GM19023 (cell line): ENCODE results near the gene LIPI.
A peak's percentile ranks its signal among the peaks of the same experiment; 100 is the strongest.
"Not testable (repeated sequence)": the region's sequence is repeated elsewhere in the genome, so short reads cannot be mapped to it uniquely, and the experiment has no call there.

Experiments used
- ATAC-seq: cut with Tn5 transposase; IDR thresholded peaks from one replicate; pipeline ENCODE4 v1.9.1; 2021; ENCODE audit warnings: mild to moderate bottlenecking, moderate library complexity; ENCODE audit not compliant: unreplicated experiment

The LIPI gene

DNA sequence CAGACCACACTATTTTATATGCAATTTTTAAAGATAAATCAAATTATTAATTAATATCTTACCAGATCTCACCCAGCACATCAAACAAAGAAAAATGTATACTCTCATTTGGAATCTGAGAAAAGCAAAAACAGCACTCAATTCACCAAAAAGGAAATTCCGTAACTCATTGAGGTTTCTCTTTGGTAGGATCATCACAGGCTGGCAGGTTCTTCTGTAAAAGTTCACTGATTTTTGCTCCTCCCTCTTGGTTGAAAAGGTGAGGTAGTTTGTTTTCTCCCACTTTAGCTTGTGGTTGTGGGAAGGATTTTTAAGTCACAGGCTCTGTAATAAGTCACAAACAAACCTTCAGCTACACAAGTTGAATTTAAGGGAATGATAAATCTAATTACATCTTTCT is at the start of gene LIPI:
TSS of gene LIPI (minus strand) at position 218 of the 400 bp plus-strand sequence. CDS start at position 108, 110 bp downstream.
- no peak for ATAC-seq

DNA sequence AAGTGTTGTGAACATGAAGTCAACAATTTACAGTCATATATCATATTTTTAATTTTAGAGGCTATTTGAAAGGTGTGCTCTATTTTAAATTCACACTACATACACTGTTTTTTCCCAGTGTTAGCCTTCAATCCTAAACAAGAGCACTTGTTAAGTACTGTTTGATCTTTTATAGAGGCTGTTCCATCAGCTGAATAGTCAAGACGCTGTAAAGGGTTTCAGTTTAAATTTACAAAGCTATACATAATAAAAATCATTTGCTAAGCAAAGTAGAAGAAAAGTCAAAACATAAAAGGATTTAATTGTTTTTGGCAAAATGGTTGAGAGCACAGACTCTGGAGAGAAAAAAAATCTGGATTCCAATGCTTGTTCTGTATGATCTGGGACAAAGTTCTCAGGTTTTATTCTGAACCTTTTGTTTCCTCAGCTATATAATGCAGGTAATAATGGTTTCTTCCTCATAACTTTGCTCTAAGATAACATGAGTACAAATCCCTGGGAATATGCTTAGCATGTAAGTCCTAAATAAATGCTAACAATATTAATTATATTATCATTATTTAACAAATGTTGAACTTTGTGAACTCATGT is 49.5 kb upstream of the LIPI start:
- ATAC-seq = no peak

DNA sequence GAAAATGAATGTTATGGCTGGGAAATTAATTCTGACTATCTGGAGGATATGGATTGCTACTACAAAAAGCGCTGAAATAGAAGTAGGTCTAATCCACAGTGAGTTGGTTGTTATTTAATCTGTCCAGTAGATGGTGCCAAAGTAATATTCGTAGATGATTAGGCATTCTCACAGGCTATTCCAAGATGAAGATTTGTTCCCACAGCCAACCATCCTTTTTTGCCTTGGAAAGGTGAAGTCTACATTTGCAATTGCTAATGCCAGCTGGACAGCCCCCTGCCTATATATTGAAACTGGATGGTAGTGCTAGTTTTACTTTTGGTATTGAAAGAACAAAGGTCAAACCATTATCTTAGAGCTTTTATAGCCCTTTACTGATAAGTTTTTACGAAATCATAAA is 49.0 kb upstream of the LIPI start:
- no peak for ATAC-seq

DNA sequence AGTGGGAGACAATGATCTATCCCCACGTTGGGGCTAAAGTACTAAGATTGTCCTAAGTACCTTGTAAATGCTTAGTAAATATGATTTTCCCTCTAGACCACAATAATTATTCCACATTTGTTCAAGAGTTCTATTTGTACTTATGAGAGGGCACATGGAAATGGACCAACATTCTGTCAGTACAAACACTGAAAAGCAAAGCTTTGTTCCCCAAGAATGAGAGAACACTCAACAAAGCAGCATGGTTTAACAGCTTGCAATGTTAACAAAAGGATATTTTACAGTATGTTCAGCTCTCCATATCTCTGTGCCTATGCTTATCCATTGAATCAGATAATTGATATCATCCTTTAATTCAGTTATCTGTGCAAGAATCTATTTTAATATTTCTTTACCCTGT is 40.6 kb upstream of the LIPI start:
- ATAC-seq = no peak

DNA sequence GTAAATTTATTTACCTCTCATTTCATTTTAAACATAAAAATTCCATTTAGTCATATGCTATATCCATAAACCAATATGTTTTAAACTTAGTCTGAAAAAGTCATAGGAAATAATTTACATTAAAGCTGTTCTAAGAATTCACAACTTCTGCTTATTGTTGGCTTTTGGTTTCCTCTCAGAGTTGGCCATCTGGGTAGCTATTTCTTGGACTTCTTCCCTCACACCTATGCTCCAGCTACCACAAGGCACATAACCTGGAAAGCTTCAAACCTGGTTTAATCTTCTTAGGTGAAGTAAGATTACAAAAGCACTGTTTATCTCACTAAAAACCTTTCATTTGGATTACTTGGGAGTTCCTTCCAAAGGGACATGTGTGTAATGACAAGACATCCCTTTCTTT is 35.0 kb upstream of the LIPI start:
- no peak for ATAC-seq

DNA sequence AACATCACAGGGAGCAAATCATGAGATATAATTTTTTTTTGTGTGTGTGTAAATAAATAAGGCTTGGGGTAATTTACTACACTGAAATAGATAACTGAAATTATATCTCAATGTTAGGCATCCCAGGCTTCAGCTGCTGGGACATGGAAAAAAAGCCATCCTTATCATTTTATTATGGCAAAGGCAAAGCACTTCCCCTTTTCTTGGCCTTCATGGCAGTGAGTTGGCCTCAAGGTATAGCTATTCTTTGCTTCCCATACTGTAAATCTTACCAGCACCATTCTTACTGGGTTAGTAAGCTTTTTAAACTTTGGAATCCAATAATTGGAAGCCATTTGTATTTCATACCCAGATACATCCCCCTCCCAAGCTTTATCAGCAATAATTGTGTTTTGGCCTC is 34.2 kb upstream of the LIPI start:
- ATAC-seq = no peak

DNA sequence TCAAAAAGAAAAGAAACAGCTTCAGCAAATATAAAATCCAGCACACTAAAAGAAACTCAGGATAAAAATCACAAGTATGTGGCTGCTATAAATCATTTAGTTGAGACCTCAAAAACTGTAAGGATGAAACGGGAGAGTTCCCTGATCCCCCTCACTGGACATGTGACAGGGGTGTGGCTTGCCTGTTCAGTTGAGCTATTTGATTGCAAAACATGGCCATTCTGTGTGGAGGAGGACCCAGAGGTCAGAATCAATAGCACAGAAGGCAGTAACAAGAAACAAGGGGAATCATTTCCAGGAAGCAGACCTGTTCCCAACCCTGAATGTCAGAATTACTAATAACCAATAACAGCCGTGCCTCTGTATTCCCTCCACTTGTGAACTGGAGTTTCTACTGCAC is 33.1 kb upstream of the LIPI start:
- no peak for ATAC-seq

DNA sequence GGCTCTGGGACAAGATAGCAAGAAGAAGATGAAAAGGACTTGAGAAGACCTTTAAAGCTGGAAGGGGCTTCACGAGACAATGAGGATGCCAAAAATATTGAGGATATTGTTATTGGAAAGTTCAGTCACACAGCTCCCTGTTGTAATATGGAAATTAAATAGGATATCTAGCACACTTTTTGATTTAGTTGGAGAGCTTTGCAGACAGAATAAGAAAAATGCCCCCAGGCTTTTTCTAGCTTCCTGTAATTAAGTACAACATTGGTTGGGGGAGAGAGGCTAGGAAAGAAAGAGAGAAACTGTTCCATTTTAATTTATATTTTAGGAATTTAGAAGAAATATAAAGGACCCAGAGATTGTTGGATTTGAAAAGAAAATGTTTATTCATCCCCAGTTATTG is 32.7 kb upstream of the LIPI start:
- no peak for ATAC-seq

DNA sequence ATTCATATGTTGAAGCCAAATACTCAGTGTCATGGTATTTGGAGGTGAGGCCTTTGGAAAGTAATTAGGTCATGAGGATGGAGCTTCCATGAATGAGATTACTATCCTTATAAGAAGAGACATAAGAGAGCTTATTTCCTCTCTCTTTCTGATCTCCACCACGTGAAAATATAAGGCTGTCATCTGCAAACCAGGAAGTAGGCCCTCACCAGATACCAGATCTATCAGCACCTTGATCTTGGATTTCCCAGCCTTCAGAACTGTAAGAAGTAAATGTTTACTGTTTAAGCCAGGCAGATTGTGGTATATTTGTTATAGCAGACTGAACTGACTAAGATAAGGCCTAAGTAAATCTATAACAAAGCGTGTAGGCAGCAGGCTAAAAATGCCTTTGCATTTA is 30.5 kb upstream of the LIPI start:
- no peak for ATAC-seq

DNA sequence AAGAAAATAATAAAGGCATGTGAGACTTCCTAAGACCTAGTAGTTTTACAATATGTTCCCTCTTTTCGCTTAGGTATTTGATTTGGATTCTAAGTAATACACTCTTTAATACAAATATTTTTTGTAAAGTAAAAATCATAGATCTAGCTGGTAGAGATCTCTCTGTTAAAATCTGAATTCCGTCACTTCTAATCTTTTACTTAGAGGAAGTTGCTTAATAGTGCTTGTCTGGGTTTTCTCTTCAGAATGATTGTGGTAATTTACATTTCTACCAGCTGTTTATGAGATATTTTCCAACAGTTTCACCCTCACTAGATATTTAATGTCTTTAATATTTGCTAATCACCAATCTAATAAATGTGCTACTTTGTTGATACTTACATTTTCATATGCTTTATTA is 28.5 kb upstream of the LIPI start:
- no peak for ATAC-seq

DNA sequence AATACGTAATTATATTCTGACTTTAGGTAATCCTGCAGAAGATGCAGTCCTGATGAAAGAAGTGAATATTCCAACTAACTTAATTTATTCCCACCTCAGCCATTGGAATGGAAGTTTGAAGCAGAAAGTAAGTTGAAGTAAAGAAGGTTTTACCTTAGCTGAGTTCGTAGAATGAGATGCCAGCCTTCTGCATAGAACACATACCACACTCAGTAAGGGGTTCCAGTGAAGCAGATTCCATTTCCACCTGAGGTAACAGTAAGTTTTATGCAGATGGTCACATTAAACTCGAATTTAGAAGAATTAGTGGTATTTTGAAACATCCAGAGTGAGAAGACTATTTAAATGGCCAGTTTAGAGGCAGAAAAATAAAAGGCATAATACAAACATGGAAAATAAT is 25.4 kb upstream of the LIPI start:
- no peak for ATAC-seq

DNA sequence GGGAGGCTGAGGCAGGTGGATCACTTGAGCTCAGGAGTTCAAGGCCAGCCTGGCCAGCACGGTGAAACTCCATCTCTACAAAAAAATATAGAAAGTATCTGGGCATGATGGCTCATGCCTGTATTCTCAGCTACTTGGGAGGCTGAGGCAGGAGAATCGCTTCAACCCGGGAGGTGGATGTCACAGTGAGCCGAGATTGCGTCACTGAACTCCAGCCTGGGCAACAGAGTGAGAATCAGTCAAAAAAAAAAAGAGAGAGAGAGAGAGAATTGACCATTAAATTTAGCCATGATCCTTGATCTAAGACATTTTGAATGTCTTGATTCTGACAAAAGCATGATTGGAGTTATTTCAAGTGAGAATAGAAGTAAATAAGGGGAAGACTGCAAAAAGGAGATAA is 24.3 kb upstream of the LIPI start:
- no peak for ATAC-seq

DNA sequence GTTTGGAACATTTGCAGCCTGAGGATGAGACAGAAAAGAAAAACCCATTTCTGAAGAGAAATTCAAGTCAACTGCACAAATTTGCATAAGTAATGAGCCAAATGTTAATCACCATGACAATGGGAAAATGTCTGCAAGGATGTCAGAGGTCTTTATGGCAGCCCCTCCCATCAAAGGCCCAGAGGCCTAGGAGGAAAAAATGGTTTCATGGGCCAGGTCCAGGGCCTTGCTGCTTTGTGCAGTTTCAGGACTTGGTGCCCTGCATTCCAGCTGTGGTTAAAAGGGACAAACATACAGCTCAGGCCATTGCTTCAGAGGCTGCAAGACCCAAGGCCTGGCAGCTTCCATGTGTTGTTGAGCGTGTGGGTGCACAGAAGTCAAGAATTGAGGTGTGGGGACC is 18.6 kb upstream of the LIPI start:
- ATAC-seq = no peak

DNA sequence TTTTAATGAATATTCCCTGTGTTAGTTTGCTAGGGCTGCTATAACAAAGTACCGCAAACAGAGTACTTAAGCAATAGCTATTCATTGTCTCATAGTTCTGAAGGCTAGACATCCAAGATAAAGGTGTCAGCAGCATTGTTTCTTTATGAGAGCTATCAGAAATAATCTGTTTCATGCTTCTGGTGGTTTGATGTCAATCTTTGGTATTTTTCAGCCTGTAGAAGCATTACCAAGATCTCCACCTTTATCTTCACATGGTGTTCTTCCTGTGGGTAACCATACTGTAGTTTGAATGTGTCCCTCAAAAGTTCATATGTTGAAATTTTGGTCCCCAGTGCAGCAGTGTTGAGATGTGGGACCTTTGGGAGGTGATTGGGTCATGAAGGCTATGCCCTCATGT is 12.6 kb upstream of the LIPI start:
- ATAC-seq = no peak

DNA sequence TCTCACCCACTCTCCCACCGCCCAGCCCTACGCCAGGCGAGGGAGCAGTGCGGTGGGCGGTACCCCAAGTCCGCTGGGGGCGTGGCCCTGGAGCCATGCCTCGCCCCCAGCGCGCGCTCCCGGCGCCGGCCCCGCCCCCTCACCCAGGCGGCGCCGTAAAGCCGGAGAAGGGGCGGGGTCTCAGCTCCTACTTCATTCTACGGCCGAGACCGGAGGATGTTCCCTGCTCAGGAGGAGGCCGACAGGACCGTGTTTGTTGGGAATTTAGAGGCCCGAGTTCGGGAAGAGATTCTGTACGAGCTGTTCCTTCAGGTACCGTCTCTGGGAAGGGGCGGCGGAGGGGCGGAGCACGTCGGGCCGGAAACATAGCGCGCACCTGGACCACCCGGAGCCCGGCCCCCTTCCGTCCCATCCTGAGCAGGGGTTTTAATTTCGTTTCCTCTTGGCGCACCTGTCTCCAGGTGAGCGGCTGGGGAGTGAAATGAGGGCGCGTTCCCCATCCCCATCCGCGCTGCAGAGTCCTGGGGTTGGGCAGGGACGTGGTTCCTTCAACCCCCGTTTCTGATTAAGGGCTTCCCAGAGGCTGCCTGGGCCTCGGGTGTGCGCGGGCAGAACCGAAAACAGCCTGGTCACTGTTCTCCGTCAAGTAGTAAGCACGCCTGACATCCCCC is 5.4 kb upstream of the LIPI start, which contains the start of gene RBM11:
TSS of gene RBM11 (plus strand) at position 187 of the 671 bp plus-strand sequence. CDS start at position 217, 30 bp downstream.
- peak; percentile 96 for ATAC-seq

DNA sequence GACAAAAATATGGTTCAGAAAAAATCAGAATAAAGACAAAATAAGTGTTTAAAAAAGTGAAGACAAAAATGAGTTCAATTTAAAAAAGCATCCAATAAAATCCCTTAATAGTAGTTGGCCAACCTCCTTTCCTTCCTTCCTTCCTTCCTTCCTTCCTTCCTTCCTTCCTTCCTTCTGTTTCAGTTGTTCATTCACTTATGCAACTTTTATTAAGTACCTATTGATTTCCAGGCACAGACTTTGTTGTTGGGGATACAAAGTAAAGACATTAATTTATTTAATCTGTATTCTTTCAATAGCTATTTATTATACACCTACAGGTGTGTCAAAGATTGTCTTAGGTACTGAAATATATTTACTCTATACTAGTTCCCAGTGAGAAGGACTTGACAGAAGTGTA is 2.4 kb upstream of the LIPI start:
- ATAC-seq = no peak

DNA sequence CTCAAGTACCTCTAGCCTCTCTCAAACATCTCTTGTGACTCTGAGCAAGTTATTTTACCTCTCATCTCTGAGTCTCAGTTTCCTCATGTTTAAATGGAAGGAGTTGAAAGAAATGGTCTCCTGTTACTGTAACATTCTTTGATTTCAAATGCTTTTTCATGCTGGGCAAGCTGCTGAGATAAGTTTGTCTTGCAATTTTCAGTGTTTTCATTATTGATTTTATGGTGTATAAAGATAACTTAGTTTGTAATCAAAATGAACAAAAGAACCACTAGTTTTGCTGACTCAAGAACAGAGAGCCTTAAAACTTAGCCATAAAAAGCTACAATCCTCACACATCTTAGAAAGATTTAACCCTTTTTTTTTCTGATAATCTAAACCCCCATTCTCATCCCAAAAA is 4.5 kb downstream of the LIPI start:
- ATAC-seq = no peak

DNA sequence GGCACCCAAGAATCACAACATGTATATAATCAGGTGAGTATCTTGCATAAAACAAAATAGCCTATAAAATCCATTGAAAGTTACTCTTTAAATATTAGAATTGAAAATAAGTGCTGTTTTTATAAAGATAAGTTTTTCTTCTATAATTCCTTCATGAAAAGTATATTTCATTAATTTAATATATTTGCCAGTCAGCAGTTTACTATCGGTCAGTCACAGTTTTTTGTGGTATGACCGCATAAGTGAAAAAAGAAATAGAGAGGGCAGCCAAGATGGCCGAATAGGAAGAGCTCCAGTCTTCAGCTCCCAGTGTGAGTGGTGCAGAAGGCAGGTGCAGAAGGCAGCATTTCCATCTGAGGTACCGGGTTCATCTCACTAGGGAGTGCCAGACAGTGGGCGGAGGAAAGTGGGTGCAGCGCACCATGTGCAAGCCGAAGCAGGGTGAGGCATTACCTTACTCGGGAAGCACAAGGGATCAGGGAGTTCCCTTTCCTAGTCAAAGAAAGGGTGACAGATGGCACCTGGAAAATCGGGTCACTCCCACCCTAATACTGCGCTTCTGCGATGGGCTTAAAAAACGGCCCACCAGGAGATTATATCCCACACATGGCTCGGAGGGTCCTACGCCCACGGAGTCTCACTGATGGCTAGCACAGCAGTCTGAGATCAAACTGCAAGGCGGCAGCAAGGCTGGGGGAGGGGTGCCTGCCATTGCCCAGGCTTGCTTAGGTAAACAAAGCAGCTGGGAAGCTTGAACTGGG is 44.1 kb downstream of the LIPI start:
- not testable (repeated sequence) for ATAC-seq

DNA sequence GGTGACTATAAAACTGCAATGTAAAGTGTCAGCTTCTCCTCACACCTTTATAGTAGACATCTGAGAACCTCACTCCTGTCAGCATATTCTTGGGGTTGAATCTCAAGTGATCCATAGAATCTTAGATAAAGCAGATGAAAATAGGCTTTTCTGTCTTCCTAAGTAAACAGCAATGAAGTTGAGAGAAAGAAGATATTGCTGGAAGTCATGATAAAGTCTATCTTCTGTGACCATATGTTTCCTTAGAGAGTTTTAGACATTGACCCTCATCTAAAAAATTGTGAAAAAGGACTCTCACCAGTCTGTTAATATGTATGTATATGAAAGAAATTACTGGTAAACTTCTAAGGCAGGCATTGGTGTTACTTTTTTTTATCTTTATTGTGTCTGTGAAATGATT is 66.8 kb downstream of the LIPI start:
- ATAC-seq = no peak

DNA sequence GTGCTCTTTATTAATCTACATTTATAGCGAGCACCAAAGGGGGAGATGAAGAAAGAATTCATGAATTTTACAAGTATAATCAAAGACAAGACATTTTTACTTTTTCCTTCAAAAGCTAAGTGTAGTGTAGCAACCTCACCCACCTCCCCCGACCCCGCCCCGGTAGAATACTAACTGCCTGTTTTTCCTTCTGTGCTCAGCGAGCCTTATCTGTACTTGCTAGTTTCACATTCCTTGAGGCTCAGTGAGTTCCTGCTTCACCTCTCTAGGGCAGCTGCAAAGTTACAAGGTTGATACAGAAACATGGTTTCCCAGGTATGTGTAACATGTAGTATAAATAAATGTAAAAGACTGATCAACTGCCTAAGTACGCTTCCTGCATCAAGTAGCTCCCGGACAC is 86.5 kb downstream of the LIPI start:
- no peak for ATAC-seq

DNA sequence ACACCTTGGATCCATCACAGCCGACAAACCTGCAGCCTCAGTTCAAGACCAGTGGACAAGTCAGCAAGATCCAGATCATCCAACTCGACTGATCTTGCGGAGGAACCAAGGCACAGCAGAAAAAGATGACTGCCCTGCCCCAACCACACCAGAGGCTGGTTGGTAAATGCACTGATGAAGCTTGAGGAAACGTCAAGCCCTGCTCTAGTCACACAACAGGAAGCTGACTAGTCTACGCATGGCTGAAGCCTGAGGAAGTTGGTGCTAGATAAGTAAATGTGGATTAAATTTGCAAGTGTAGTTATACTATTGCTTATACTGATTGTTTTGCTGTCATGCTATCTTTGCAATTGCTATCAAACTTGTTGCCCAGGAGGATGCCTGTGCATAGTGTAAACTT is 89.0 kb downstream of the LIPI start:
- ATAC-seq = no peak

DNA sequence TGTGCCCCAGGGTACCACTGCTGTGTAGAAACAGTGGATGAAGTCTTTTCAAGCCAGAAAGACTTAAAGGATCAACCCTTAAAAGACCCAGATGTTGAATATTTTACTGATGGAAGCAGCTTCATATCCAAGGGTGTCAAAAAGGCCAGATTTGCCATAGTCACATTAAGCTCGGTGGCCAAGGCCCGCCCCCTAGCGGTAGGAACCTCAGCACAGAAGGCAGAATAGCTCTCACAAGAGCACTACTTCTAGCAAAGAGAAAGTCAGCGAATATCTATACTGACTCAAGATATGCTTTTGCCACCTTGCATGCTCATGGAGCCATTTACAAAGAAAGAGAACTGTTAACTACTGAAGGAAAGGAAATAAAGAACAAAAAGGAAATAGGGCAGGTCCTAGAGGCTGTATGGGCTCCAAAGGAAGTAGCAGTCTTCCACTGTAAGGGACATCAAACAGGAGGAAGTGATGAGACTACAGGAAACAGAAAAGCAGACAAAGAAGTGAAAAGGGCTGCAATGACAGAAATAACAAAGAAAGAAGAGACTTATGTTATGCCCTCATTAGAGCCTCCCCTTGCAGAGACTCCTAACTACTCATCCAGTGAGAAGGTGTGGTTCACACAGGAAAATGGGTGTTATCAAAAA is 90.5 kb downstream of the LIPI start:
- peak; percentile 51 for ATAC-seq
